Activated CD8-positive, alpha-beta memory T cell treated with anti-CD3 and anti-CD28 coated beads, Interleukin-2, amount 10 ng/mL, durations not matched to agents 7 days and 5 days (primary cell): ENCODE results near the gene PIGN. TPM values are rescaled to one million over a fixed set of nuclear protein-coding genes. Genes with fewer than 3 reads are reported as not detected.
"Not testable (repeated sequence)": the region's sequence is repeated elsewhere in the genome, so short reads cannot be mapped to it uniquely, and the experiment has no call there.

Source experiments
- ATAC-seq: fragments of 150-1000 bp; cut with Tn5 transposase; one replicate; pipeline ENCODE4 v1.10.0; 2021; ENCODE audit warnings: moderate library complexity
- CTCF ChIA-PET: fragments of 350-600 bp; sonication (Branson Sonifier 250); formaldehyde crosslinking; loops from one replicate; lab custom pipeline; 2021; ENCODE audit warnings: antibody characterized with exemption; lab: Charles Lee
- DNase-seq: peaks from one replicate; pipeline ENCODE4 v3.0.0-alpha.2; 2020
- H3K27ac Mint-ChIP-seq: one replicate; pipeline ENCODE4 v1.8.0; 2021; ENCODE audit warnings: mild to moderate bottlenecking, mixed read lengths
- H3K27me3 Mint-ChIP-seq: one replicate; pipeline ENCODE4 v1.8.0; 2021; ENCODE audit warnings: mixed read lengths
- H3K36me3 Mint-ChIP-seq: one replicate; pipeline ENCODE4 v1.8.0; 2021; ENCODE audit warnings: mild to moderate bottlenecking, mixed read lengths
- H3K4me1 Mint-ChIP-seq: one replicate; pipeline ENCODE4 v1.8.0; 2021; ENCODE audit warnings: mixed read lengths
- H3K4me3 Mint-ChIP-seq: one replicate; pipeline ENCODE4 v1.8.0; 2021; ENCODE audit warnings: mild to moderate bottlenecking, moderate library complexity, mixed read lengths
- H3K9me3 Mint-ChIP-seq: one replicate; pipeline ENCODE4 v1.8.0; 2022; ENCODE audit warnings: low read depth, mixed read lengths
- total RNA-seq, 2 experiments: library from RNA; stranded (reverse); gene quantifications; one replicate each; pipeline ENCODE4 v1.2.3, GENCODE V29; 2021

The PIGN gene
- total RNA-seq, 2 experiments from 2014 or later = 27.8 to 32.1 TPM

DNA sequence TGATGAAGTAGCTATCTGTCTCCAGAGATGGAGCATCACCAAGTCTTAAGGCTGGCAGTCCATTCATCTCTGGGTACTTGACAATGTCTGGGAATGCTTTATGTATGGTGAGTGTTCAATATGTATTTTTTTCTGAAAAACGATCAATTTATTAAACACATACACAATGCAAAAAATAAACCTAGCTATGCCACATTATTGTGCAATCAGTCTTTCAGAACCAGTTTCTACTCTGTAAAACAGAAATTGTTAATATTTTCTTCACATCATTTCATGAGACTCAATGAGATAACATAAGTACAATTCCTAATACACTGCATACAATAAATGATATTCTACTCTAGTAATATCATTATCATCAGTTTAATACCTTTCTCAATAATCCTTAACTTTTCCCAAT lies 122.5 kb downstream of the PIGN start:
- Mint-ChIP-seq H3K36me3 (peaks cover 13% of the 10 kb centered on the region), H3K4me3 (no peak overlapping the region), H3K9me3 (peaks cover 2% of the 10 kb centered on the region), H3K27ac (no peak overlapping the region), H3K4me1 (no peaks in the 10 kb centered on the region), H3K27me3 (no peaks in the 10 kb centered on the region)
- DNase-seq (no peak), ATAC-seq (no peak)
- CTCF ChIA-PET = interaction anchor here (1.7 kb wide), 1 partner anchor 15 kb away, joined by 3 read pairs; no protein-coding TSS in a partner anchor

- CTCF ChIA-PET = no interaction called here
- H3K4me1 Mint-ChIP-seq = no peaks in the 10 kb centered on the region
- H3K4me3 Mint-ChIP-seq = no peak overlapping the region
- H3K9me3 Mint-ChIP-seq = peaks cover 2% of the 10 kb centered on the region
- peaks cover 11% of the 10 kb centered on the region for H3K36me3 Mint-ChIP-seq
- DNase-seq (no peak), ATAC-seq (no peak)
- H3K27me3 Mint-ChIP-seq = no peaks in the 10 kb centered on the region
- H3K27ac Mint-ChIP-seq = no peak overlapping the region
Measured at GRCh38 chr18:62061821-62062478, 124.9 kb downstream of the PIGN start.

GRCh38 chr18:62060820-62061219 lies 126.0 kb downstream of the PIGN start:
- ATAC-seq (no peak), DNase-seq (no peak)
- peaks cover 11% of the 10 kb centered on the region for H3K36me3 Mint-ChIP-seq
- CTCF ChIA-PET = no interaction called here
- H3K27ac Mint-ChIP-seq = no peak overlapping the region
- no peak overlapping the region for H3K4me3 Mint-ChIP-seq
- H3K9me3 Mint-ChIP-seq = peaks cover 2% of the 10 kb centered on the region
- H3K27me3 Mint-ChIP-seq = no peaks in the 10 kb centered on the region
- no peaks in the 10 kb centered on the region for H3K4me1 Mint-ChIP-seq

DNA sequence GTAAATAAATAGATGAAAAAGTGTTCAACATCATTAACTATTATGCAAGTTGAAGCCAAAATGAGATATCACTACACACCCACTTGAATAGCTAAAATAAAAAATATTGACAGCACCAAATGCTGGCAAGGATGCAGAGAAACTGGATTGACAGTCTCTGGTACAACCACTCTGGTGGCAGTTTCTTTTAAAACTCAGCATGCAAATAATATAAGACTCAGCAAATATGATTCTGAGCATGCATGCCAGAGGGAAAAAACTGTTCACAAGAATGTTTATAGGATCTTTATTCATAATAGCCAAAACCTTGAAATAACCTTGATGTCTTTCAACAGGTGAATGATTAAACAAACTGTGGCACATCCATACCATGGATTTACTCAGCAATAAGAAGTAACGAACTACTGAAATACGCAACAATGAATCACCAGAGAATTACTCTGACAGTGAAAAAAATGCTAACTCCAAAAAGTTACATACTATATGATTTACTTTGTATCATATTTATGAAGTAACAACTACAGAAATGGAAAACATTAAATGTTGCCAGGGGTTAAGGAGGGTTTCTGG lies 131.8 kb downstream of the PIGN start:
- Mint-ChIP-seq H3K27ac (no peak overlapping the region), H3K4me3 (no peak overlapping the region), H3K27me3 (no peaks in the 10 kb centered on the region), H3K9me3 (peaks cover under 1% of the 10 kb centered on the region), H3K4me1 (no peaks in the 10 kb centered on the region), H3K36me3 (peaks cover 17% of the 10 kb centered on the region)
- DNase-seq = no peak
- CTCF ChIA-PET = interaction anchor here (0.7 kb wide), 1 partner anchor 684 kb away, joined by 4 read pairs; no protein-coding TSS in a partner anchor
- no peak for ATAC-seq

DNA sequence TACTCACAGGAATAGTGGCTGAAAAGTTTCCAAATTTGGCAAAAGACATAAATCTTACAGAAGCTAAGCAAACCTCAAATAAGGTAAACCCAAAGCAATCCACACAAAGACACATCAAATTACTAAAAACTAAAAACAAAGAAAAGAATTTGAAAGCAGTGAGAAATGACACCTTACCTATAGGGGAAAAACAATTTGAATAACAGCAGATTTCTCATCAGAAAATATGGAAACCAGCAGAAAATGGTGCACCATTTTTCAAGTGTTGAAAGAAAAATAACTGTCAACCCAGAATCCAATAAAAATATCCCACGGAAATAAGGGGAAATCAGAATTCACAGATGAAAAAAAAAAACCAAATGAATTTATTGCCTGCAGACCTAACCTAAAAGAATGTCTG lies 138.6 kb downstream of the PIGN start:
- no peak overlapping the region for H3K4me3 Mint-ChIP-seq
- H3K4me1 Mint-ChIP-seq = no peaks in the 10 kb centered on the region
- peaks cover 4% of the 10 kb centered on the region for H3K9me3 Mint-ChIP-seq
- no peak for ATAC-seq
- CTCF ChIA-PET = no interaction called here
- peaks cover 15% of the 10 kb centered on the region for H3K36me3 Mint-ChIP-seq
- no peak for DNase-seq
- no peaks in the 10 kb centered on the region for H3K27me3 Mint-ChIP-seq
- no peak overlapping the region for H3K27ac Mint-ChIP-seq

- H3K9me3 Mint-ChIP-seq = peaks cover 4% of the 10 kb centered on the region
- ATAC-seq (no peak), DNase-seq (no peak)
- no peak overlapping the region for H3K4me3 Mint-ChIP-seq
- CTCF ChIA-PET = no interaction called here
- H3K27me3 Mint-ChIP-seq = no peaks in the 10 kb centered on the region
- peaks cover 8% of the 10 kb centered on the region for H3K36me3 Mint-ChIP-seq
- no peak overlapping the region for H3K27ac Mint-ChIP-seq
- H3K4me1 Mint-ChIP-seq = no peaks in the 10 kb centered on the region
Measured at GRCh38 chr18:62045316-62045715, 141.5 kb downstream of the PIGN start.

GRCh38 chr18:62044490-62045000 lies 142.3 kb downstream of the PIGN start:
- no peak for ATAC-seq

DNA sequence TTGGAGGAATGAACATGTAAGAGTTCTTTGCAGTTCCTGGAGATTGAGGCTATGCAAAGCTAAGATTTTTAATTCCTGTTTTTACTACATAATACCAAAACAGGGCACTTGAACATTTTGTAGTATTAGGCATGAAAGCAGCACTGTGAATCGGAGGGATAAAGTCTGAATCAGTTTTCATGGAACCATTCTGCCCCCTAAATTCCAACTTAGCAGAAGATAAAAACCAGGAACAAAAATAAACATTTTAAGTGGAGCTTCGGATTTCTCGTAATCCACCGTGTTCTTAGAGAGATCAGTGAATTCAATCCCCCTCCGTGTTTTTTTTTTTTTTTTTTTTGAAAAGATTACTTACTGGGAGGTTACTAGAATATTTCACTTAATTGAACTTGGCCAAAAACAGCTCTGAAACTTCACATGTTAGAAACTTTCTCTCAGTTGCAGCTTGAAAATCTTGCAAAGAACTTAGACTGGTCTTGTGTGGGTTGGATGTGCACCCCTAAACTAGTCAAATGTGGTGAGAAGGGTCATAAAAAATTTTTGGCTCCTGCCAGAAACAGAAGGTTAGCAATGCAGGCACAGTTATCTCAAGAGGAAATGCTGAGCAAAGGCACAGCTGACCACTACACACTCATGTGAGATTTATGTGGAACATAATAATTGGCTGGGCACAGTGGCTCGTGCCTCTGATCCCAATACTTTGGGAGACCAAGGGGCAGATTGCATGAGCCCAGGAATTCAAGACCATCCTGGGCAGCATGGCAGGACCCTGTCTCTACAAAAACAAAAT lies 148.7 kb downstream of the PIGN start:
- Mint-ChIP-seq H3K36me3 (no peaks in the 10 kb centered on the region), H3K4me3 (no peak overlapping the region), H3K27me3 (no peaks in the 10 kb centered on the region), H3K9me3 (no peaks in the 10 kb centered on the region), H3K4me1 (peaks cover 4% of the 10 kb centered on the region), H3K27ac (no peak overlapping the region)
- no peak for DNase-seq
- no peak for ATAC-seq
- CTCF ChIA-PET = interaction anchor here (0.6 to 0.7 kb wide), 2 partner anchors 46 to 655 kb away, joined by 3 read pairs; no protein-coding TSS in a partner anchor

More at GRCh38 chr18:62044490-62045000, 142.3 kb downstream of the PIGN start:
- Mint-ChIP-seq H3K36me3 (peaks cover 8% of the 10 kb centered on the region), H3K27ac (no peak overlapping the region), H3K27me3 (no peaks in the 10 kb centered on the region), H3K9me3 (peaks cover 4% of the 10 kb centered on the region), H3K4me3 (no peak overlapping the region), H3K4me1 (no peaks in the 10 kb centered on the region)
- no peak for DNase-seq
- CTCF ChIA-PET = no interaction called here

DNA sequence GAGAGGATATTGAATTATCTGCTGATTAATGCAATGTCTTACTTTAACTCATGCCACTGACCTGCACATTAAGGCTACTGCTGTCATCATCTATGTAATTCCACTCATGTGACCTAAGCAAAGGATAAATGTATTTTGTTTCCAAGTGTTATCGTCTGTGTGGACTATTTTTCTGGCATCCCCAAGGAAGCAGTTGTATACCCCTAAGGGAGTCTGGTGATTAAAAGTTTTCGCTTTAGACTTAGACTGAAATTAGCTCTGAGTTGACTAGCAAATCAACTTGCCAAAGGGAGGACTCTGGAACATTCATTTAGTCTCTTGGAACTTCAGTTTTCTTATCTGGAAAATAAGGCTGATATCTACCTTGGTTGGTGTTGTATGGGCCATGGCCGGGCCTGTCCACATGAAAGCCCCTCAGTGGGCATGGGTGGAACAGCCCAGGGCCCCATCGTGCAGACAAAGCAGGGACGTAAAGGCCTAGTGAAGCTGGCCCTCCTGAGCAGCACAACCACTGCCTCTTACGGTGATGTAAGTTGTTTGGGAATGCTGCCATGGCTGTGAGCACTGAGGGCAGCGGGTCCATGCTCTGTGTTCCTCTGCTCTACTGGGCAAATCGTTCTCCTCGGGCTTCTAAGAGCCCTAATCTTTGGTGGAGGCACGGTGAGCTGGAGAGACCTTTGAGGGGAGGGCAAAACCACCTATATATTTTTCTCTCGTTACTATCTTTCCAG lies 149.7 kb downstream of the PIGN start:
- Mint-ChIP-seq H3K9me3 (no peaks in the 10 kb centered on the region), H3K27me3 (peaks cover 3% of the 10 kb centered on the region), H3K27ac (no peak overlapping the region), H3K4me3 (no peak overlapping the region), H3K36me3 (no peaks in the 10 kb centered on the region), H3K4me1 (peaks cover 6% of the 10 kb centered on the region)
- ATAC-seq (no peak), DNase-seq (no peak)
- CTCF ChIA-PET = no interaction called here

DNA sequence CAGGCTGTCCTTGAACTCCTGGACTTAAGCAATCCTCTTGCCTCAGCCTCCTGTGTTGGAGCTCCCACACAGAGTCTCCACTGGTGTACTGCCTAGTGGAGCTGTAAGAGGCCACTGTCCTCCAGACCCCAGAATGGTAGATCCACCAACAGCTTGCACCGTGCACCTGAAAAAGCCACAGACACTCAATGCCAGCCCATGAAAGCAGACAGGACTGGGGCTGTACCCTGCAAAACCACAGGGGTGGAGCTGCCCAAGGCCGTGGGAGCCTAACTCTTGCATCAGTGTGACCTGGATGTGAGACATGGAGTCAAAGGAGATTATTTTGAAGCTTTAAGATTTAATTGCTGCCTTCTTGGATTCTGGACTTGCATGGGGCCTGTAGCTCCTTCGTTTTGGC lies 152.6 kb downstream of the PIGN start:
- ATAC-seq, H3K9me3 Mint-ChIP-seq, H3K27me3 Mint-ChIP-seq, H3K36me3 Mint-ChIP-seq, H3K27ac Mint-ChIP-seq, H3K4me1 Mint-ChIP-seq, H3K4me3 Mint-ChIP-seq, CTCF ChIA-PET, DNase-seq: not testable (repeated sequence)

DNA sequence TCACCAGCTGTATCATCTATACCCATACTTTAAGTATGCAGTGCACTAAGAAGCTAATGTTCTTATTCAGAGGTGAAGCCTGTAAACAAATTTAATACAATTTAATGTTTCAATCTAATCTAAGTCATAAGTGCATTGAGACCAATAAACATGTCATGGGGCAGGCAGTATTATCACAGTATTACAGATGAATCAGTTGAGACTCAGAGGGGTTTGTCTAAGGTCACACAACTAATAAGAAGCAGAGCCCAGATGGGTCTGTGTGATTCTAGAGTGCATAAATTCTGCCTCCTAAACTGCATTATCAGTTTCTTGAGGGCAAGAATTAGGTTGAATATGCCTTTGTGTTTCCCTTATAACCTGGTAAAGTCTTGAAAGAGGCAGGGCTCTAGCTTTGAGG lies 153.1 kb downstream of the PIGN start:
- Mint-ChIP-seq H3K4me3 (no peak overlapping the region), H3K36me3 (no peaks in the 10 kb centered on the region), H3K27ac (no peak overlapping the region), H3K27me3 (peaks cover 5% of the 10 kb centered on the region), H3K9me3 (no peaks in the 10 kb centered on the region), H3K4me1 (peaks cover 6% of the 10 kb centered on the region)
- CTCF ChIA-PET = no interaction called here
- ATAC-seq (no peak), DNase-seq (no peak)

DNA sequence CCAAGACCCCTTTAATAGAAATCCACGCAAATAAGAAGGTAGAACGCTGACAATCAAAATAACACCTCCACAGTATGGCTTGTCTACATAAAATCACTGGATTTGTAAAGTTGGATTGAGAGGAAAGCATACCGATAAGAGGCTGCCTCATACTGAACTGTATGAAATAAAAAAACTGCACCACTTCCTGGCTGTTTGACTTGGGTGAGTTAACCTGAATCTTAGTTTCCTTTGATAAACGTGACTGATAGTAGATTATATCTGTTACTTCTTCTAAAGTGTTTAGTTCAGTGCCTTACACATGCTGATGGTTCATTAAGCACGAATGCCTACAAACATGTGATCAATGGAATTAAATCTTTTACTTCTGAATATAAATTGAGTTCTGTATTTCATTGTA lies 153.6 kb downstream of the PIGN start:
- H3K36me3 Mint-ChIP-seq = no peaks in the 10 kb centered on the region
- no peaks in the 10 kb centered on the region for H3K9me3 Mint-ChIP-seq
- no peak overlapping the region for H3K27ac Mint-ChIP-seq
- H3K27me3 Mint-ChIP-seq = peaks cover 5% of the 10 kb centered on the region
- H3K4me3 Mint-ChIP-seq = no peak overlapping the region
- peaks cover 6% of the 10 kb centered on the region for H3K4me1 Mint-ChIP-seq
- CTCF ChIA-PET = no interaction called here
- no peak for DNase-seq
- no peak for ATAC-seq
